Loucy (cell line): ENCODE results near the gene ADAMTS6.

ENCODE experiments used
- EZH2phosphoT487 ChIP-seq: fragments of 200-600 bp; IDR thresholded peaks from 2 replicates; pipeline ENCODE4 v1.6.1; 2018; ENCODE audit warnings: antibody characterized with exemption, mild to moderate bottlenecking, moderate library complexity, borderline replicate concordance
- TF ChIP-seq, protein P1 (sequence below): fragments of 200-600 bp; sonication (generic); conservative IDR thresholded peaks from 2 replicates; pipeline ENCODE4 v1.5.1; 2014; ENCODE audit warnings: mild to moderate bottlenecking, antibody characterized with exemption, low read length

DNA sequence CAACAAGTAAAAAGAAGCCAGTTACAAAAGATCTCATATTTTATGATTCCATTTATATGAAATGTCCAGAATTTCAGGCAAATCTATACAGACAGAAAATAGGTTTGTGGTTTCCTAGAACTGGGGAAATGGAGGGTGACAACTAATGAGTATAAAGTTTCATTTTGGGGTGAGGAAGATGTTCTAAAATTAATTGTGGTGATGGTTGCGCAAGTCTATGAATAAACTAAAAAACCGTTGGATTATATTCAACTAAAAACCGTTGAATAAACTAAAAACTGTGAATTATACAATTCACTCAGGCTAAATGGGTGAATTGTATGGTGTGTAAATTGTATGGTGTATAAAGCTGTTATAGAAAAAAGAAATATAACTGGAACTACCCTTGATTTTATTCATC is 47.6 kb downstream of the ADAMTS6 start:
- TF ChIP-seq, protein P1, sequence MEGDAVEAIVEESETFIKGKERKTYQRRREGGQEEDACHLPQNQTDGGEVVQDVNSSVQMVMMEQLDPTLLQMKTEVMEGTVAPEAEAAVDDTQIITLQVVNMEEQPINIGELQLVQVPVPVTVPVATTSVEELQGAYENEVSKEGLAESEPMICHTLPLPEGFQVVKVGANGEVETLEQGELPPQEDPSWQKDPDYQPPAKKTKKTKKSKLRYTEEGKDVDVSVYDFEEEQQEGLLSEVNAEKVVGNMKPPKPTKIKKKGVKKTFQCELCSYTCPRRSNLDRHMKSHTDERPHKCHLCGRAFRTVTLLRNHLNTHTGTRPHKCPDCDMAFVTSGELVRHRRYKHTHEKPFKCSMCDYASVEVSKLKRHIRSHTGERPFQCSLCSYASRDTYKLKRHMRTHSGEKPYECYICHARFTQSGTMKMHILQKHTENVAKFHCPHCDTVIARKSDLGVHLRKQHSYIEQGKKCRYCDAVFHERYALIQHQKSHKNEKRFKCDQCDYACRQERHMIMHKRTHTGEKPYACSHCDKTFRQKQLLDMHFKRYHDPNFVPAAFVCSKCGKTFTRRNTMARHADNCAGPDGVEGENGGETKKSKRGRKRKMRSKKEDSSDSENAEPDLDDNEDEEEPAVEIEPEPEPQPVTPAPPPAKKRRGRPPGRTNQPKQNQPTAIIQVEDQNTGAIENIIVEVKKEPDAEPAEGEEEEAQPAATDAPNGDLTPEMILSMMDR: no peak
- no peak for TF ChIP-seq EZH2phosphoT487
